Activated T-cell treated with anti-CD3 and anti-CD28 coated beads, Interleukin-2, amount 50 U/mL, for 48 hours (primary cell): Measurements from ENCODE around the gene ITM2A.

Source experiments
- DNase-seq, 2 experiments: peaks; one replicate each; pipeline ENCODE4 v3.0.0-alpha.2; 2020

Gene ITM2A

GRCh38 chrX:79366873-79367749 lies at the start of gene ITM2A:
ITM2A (minus strand) TSS chrX:79367334; CDS start chrX:79367215, 119 bp downstream.
- DNase-seq: peak; percentile 74 to 75

GRCh38 chrX:79415056-79415455 lies 47.9 kb upstream of the ITM2A start:
- no peak for DNase-seq

- no peak for DNase-seq
These were observed 46.8 kb upstream of the ITM2A start for GRCh38 chrX:79413963-79414362.

GRCh38 chrX:79412972-79413371 lies 45.8 kb upstream of the ITM2A start:
- DNase-seq: no peak

- no peak for DNase-seq
These were observed 45.0 kb upstream of the ITM2A start for GRCh38 chrX:79412166-79412565.

GRCh38 chrX:79409657-79410056 lies 42.5 kb upstream of the ITM2A start:
- DNase-seq: no peak

- no peak for DNase-seq
These were observed 41.6 kb upstream of the ITM2A start for GRCh38 chrX:79408623-79409322.

- DNase-seq: no peak
These were observed 33.5 kb upstream of the ITM2A start for GRCh38 chrX:79400623-79401022.

- DNase-seq: no peak
These were observed 8.2 kb upstream of the ITM2A start for GRCh38 chrX:79375340-79375739.

GRCh38 chrX:79371640-79372039 lies 4.5 kb upstream of the ITM2A start:
- DNase-seq: no peak

GRCh38 chrX:79371101-79371500 lies 4.0 kb upstream of the ITM2A start:
- DNase-seq: no peak

- no peak for DNase-seq
These were observed 2.7 kb upstream of the ITM2A start for GRCh38 chrX:79369871-79370270.

- no peak for DNase-seq
These were observed 1.3 kb upstream of the ITM2A start for GRCh38 chrX:79368441-79368840.

GRCh38 chrX:79367907-79368306 lies 773 bp upstream of the ITM2A start:
- DNase-seq: no peak

GRCh38 chrX:79366556-79366872 lies 620 bp downstream of the ITM2A start:
- no peak for DNase-seq

- no peak for DNase-seq
These were observed 1.5 kb downstream of the ITM2A start for GRCh38 chrX:79365591-79365990.

GRCh38 chrX:79364306-79364705 lies 2.8 kb downstream of the ITM2A start:
- DNase-seq: no peak

- no peak for DNase-seq
These were observed 5.8 kb downstream of the ITM2A start for GRCh38 chrX:79361192-79361870.

GRCh38 chrX:79336869-79337815 lies 30.0 kb downstream of the ITM2A start:
- no peak for DNase-seq

GRCh38 chrX:79330022-79330421 lies 37.1 kb downstream of the ITM2A start:
- no peak for DNase-seq

GRCh38 chrX:79325263-79325958 lies 41.7 kb downstream of the ITM2A start:
- peak; percentile 24 to 35 for DNase-seq
